HEK293 (cell line): ENCODE data around the gene TNS3.
A peak's percentile ranks its signal among the peaks of the same experiment; 100 is the strongest.

Experiments used
- CTCF ChIA-PET: fragments of 350-600 bp; formaldehyde crosslinking; extraction: SDS; loops from one replicate; lab custom pipeline; 2021; ENCODE audit warnings: antibody characterized with exemption; lab: Yijun Ruan, JAX
- POLR2A ChIA-PET: fragments of 300-600 bp; formaldehyde crosslinking; extraction: SDS; loops from one replicate; lab custom pipeline; 2020; ENCODE audit warnings: antibody characterized with exemption, inconsistent platforms; lab: Yijun Ruan, JAX
- H3K27ac ChIP-seq: fragments of 200-500 bp; sonication (Bioruptor generic); 2 replicates; pipeline ENCODE4 v1.5.1; 2014; ENCODE audit warnings: low read depth, low read length, control low read depth, inconsistent platforms; ENCODE audit errors: extremely low read depth
- H3K36me3 ChIP-seq, 2 experiments: fragments of 200-500 bp in 1 of 2; sonication (Bioruptor generic) in 1 of 2; 1 replicate in 1 of 2; 2 replicates in 1 of 2; pipeline ENCODE4 v1.5.1; 2014 to 2017; ENCODE audit warnings: inconsistent platforms in 2 of 2, low read length in 2 of 2; ENCODE audit not compliant: control insufficient read depth in 2 of 2, insufficient read depth in 1 of 2
- H3K4me1 ChIP-seq: fragments of 200-500 bp; sonication (Bioruptor generic); 2 replicates; pipeline ENCODE4 v1.5.1; 2014; ENCODE audit warnings: mild to moderate bottlenecking, low read length, inconsistent platforms; ENCODE audit not compliant: control insufficient read depth, insufficient read depth
- H3K4me3 ChIP-seq: 2 replicates; pipeline ENCODE4 v1.5.1; 2011; ENCODE audit warnings: low read depth, mild to moderate bottlenecking, control low read depth, low read length, moderate library complexity
- H3K9me3 ChIP-seq: fragments of 200-500 bp; sonication (Bioruptor generic); 2 replicates; pipeline ENCODE4 v1.5.1; 2014; ENCODE audit warnings: low read depth, low read length, inconsistent platforms; ENCODE audit not compliant: control insufficient read depth, insufficient read depth
- ATF2 ChIP-seq: fragments of 450-650 bp; formaldehyde crosslinking; IDR thresholded peaks from 2 replicates; pipeline ENCODE4 v1.5.1; 2016; ENCODE audit warnings: missing biosample characterization, missing genetic modification characterization, low read depth
- EGR2 ChIP-seq: fragments of 450-650 bp; formaldehyde crosslinking; IDR thresholded peaks from 2 replicates; pipeline ENCODE4 v1.5.1; 2016; ENCODE audit warnings: low read depth, missing biosample characterization, missing genetic modification characterization
- FEZF1 ChIP-seq: fragments of 450-650 bp; formaldehyde crosslinking; IDR thresholded peaks from 2 replicates; pipeline ENCODE4 v1.5.1; 2016; ENCODE audit warnings: missing biosample characterization, missing genetic modification characterization
- KLF1 ChIP-seq: fragments of 450-650 bp; formaldehyde crosslinking; IDR thresholded peaks from 2 replicates; pipeline ENCODE4 v1.5.1; 2016; ENCODE audit warnings: missing biosample characterization, missing genetic modification characterization
- KLF9 ChIP-seq: fragments of 450-650 bp; formaldehyde crosslinking; IDR thresholded peaks from 2 replicates; pipeline ENCODE4 v1.5.1; 2016; ENCODE audit warnings: missing biosample characterization, missing genetic modification characterization, low read depth
- OVOL3 ChIP-seq: fragments of 450-650 bp; formaldehyde crosslinking; IDR thresholded peaks from 2 replicates; pipeline ENCODE4 v1.5.1; 2016; ENCODE audit warnings: missing biosample characterization, missing genetic modification characterization
- REPIN1 ChIP-seq: fragments of 450-650 bp; formaldehyde crosslinking; IDR thresholded peaks from 2 replicates; pipeline ENCODE4 v1.5.1; 2017; ENCODE audit warnings: missing biosample characterization, missing genetic modification characterization, low read depth
- SCRT2 ChIP-seq: fragments of 450-650 bp; formaldehyde crosslinking; IDR thresholded peaks from 2 replicates; pipeline ENCODE4 v1.5.1; 2016; ENCODE audit warnings: missing biosample characterization, missing genetic modification characterization
- SP7 ChIP-seq: fragments of 450-650 bp; formaldehyde crosslinking; IDR thresholded peaks from 2 replicates; pipeline ENCODE4 v1.5.1; 2016; ENCODE audit warnings: missing biosample characterization, missing genetic modification characterization
- WT1 ChIP-seq: fragments of 450-650 bp; formaldehyde crosslinking; IDR thresholded peaks from 2 replicates; pipeline ENCODE4 v1.5.1; 2016; ENCODE audit warnings: missing biosample characterization, missing genetic modification characterization
- ZBTB21 ChIP-seq: fragments of 450-650 bp; formaldehyde crosslinking; IDR thresholded peaks from 2 replicates; pipeline ENCODE4 v1.5.1; 2017; ENCODE audit warnings: missing biosample characterization, missing genetic modification characterization
- ZBTB8A ChIP-seq: fragments of 450-650 bp; formaldehyde crosslinking; IDR thresholded peaks from 2 replicates; pipeline ENCODE4 v1.5.1; 2016; ENCODE audit warnings: missing biosample characterization, missing genetic modification characterization
- ZIC2 ChIP-seq: fragments of 450-650 bp; formaldehyde crosslinking; IDR thresholded peaks from 2 replicates; pipeline ENCODE4 v1.5.1; 2016; ENCODE audit warnings: missing biosample characterization, missing genetic modification characterization
- ZNF10 ChIP-seq: fragments of 450-650 bp; formaldehyde crosslinking; IDR thresholded peaks from 2 replicates; pipeline ENCODE4 v1.5.1; 2017; ENCODE audit warnings: missing biosample characterization, missing genetic modification characterization
- ZNF155 ChIP-seq: fragments of 450-650 bp; formaldehyde crosslinking; IDR thresholded peaks from 2 replicates; pipeline ENCODE4 v1.5.1; 2016; ENCODE audit warnings: missing biosample characterization, missing genetic modification characterization
- ZNF174 ChIP-seq: fragments of 450-650 bp; formaldehyde crosslinking; IDR thresholded peaks from 2 replicates; pipeline ENCODE4 v1.5.0; 2017; ENCODE audit warnings: missing biosample characterization, mild to moderate bottlenecking, missing genetic modification characterization
- ZNF2 ChIP-seq: fragments of 450-650 bp; formaldehyde crosslinking; IDR thresholded peaks from 2 replicates; pipeline ENCODE4 v1.5.1; 2016; ENCODE audit warnings: missing biosample characterization, missing genetic modification characterization
- ZNF248 ChIP-seq: fragments of 450-650 bp; formaldehyde crosslinking; IDR thresholded peaks from 2 replicates; pipeline ENCODE4 v1.5.1; 2017; ENCODE audit warnings: missing biosample characterization, missing genetic modification characterization
- ZNF341 ChIP-seq: fragments of 450-650 bp; formaldehyde crosslinking; IDR thresholded peaks from 2 replicates; pipeline ENCODE4; 2016; ENCODE audit warnings: low read depth, missing biosample characterization, missing genetic modification characterization
- ZNF350 ChIP-seq: fragments of 450-650 bp; formaldehyde crosslinking; IDR thresholded peaks from 2 replicates; pipeline ENCODE4 v1.5.0; 2017; ENCODE audit warnings: missing biosample characterization, mild to moderate bottlenecking, missing genetic modification characterization
- ZNF433 ChIP-seq: fragments of 450-650 bp; formaldehyde crosslinking; IDR thresholded peaks from 2 replicates; pipeline ENCODE4 v1.5.1; 2016; ENCODE audit warnings: missing biosample characterization, missing genetic modification characterization, low read depth
- ZNF514 ChIP-seq: fragments of 450-650 bp; formaldehyde crosslinking; IDR thresholded peaks from 2 replicates; pipeline ENCODE4 v1.5.1; 2016; ENCODE audit warnings: missing biosample characterization, missing genetic modification characterization
- ZNF530 ChIP-seq: fragments of 450-650 bp; formaldehyde crosslinking; IDR thresholded peaks from 2 replicates; pipeline ENCODE4 v1.5.1; 2016; ENCODE audit warnings: low read depth, missing biosample characterization, missing genetic modification characterization
- ZNF571 ChIP-seq: fragments of 450-650 bp; formaldehyde crosslinking; IDR thresholded peaks from 2 replicates; pipeline ENCODE4 v1.5.0; 2017; ENCODE audit warnings: missing biosample characterization, missing genetic modification characterization
- ZNF660 ChIP-seq: fragments of 450-650 bp; IDR thresholded peaks from 2 replicates; pipeline ENCODE4 v1.5.1; 2018; ENCODE audit warnings: missing biosample characterization, mild to moderate bottlenecking, missing genetic modification characterization
- ZNF664 ChIP-seq: fragments of 450-650 bp; formaldehyde crosslinking; IDR thresholded peaks from 2 replicates; pipeline ENCODE4 v1.5.1; 2016; ENCODE audit warnings: missing biosample characterization, missing genetic modification characterization
- ZNF707 ChIP-seq: fragments of 450-650 bp; formaldehyde crosslinking; IDR thresholded peaks from 2 replicates; pipeline ENCODE4 v1.5.1; 2016; ENCODE audit warnings: missing biosample characterization, missing genetic modification characterization
- ZXDB ChIP-seq: fragments of 450-650 bp; formaldehyde crosslinking; IDR thresholded peaks from 2 replicates; pipeline ENCODE4 v1.5.1; 2016; ENCODE audit warnings: missing biosample characterization, missing genetic modification characterization
- TF ChIP-seq, protein P1 (sequence below): fragments of 450-650 bp; formaldehyde crosslinking; IDR thresholded peaks from 2 replicates; pipeline ENCODE4 v1.5.1; 2016; ENCODE audit warnings: missing biosample characterization, missing genetic modification characterization
- TF ChIP-seq, protein P2 (sequence below): fragments of 450-650 bp; formaldehyde crosslinking; IDR thresholded peaks from 2 replicates; pipeline ENCODE4; 2016; ENCODE audit warnings: missing biosample characterization, missing genetic modification characterization
- TF ChIP-seq, protein P3 (sequence below): fragments of 450-650 bp; formaldehyde crosslinking; IDR thresholded peaks from 2 replicates; pipeline ENCODE4 v1.5.1; 2016; ENCODE audit warnings: missing biosample characterization, missing genetic modification characterization

The TNS3 gene

DNA sequence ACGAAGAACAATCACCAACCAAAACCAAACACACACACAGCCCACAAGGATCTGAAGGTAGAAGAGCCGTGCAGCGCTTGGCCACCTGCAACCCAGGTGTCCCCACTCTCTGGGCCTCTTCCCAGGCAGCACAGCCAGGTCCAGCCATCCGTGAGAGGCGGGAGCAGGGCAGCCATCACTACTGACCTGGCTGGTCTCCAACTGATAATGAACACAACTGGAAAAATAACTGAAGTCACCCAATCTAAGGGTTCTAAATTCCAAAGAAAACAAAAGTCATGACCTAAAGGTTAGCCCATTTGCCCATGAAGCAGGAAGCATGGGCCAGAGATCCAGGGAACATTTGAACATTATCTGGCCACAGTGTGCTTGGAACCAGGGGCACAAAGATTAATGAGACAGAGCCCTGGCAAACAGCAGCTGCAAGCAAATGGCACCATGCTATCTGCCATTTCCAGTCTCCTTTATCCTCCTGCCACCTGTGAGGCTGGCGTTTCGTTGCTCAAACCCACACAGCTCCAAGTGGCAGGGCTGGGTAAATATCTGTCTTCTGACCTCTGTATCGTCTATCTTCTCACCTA, 207.9 kb downstream of the TNS3 start:
- POLR2A ChIA-PET, result no interaction called here
- H3K4me1 ChIP-seq, result peaks cover 16% of the 10 kb centered on the region
- TF ChIP-seq, protein P1, sequence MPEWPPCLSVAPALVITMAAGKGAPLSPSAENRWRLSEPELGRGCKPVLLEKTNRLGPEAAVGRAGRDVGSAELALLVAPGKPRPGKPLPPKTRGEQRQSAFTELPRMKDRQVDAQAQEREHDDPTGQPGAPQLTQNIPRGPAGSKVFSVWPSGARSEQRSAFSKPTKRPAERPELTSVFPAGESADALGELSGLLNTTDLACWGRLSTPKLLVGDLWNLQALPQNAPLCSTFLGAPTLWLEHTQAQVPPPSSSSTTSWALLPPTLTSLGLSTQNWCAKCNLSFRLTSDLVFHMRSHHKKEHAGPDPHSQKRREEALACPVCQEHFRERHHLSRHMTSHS (tag by site-specific recombination), result no peak
- TF ChIP-seq ZNF2 (tag by site-specific recombination) (no peak), ZNF514 (tag by site-specific recombination) (no peak), ZNF530 (no peak), ZBTB21 (no peak), FEZF1 (peak; percentile 88)
- TF ChIP-seq, protein P2, sequence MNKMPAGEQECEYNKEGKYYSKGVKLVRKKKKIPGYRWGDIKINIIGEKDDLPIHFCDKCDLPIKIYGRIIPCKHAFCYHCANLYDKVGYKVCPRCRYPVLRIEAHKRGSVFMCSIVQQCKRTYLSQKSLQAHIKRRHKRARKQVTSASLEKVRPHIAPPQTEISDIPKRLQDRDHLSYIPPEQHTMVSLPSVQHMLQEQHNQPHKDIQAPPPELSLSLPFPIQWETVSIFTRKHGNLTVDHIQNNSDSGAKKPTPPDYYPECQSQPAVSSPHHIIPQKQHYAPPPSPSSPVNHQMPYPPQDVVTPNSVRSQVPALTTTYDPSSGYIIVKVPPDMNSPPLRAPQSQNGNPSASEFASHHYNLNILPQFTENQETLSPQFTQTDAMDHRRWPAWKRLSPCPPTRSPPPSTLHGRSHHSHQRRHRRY (tag by site-specific recombination), result no peak
- no peaks in the 10 kb centered on the region for H3K36me3 ChIP-seq
- no peak overlapping the region for H3K27ac ChIP-seq
- no peak overlapping the region for H3K4me3 ChIP-seq
- CTCF ChIA-PET, result no interaction called here
- H3K9me3 ChIP-seq, result no peaks in the 10 kb centered on the region

- no peak overlapping the region for H3K27ac ChIP-seq
- TF ChIP-seq ZNF350 (tag by site-specific recombination) (no peak), ZNF10 (tag by site-specific recombination) (no peak), ZNF707 (tag by site-specific recombination) (no peak), ZNF664 (tag by site-specific recombination) (no peak), ZXDB (no peak), KLF1 (no peak), ZNF248 (tag by site-specific recombination) (no peak), SCRT2 (tag by site-specific recombination) (no peak), FEZF1 (peak; percentile 56; the same call in 1 of the 2 replicates), ZNF174 (tag by site-specific recombination) (no peak), ZNF660 (tag by site-specific recombination) (peak; percentile 82), ZNF571 (tag by site-specific recombination) (no peak), ZIC2 (peak; percentile 55; the same call in 1 of the 2 replicates), ATF2 (tag by site-specific recombination) (no peak), ZNF433 (no peak), ZBTB8A (tag by site-specific recombination) (peak; percentile 73), REPIN1 (tag by site-specific recombination) (no peak), KLF9 (no peak), EGR2 (tag by site-specific recombination) (peak; percentile 85), ZNF155 (tag by site-specific recombination) (no peak), ZNF341 (tag by site-specific recombination) (peak; percentile 29; the same call in 1 of the 2 replicates), WT1 (tag by site-specific recombination) (peak; percentile 84), OVOL3 (no peak), SP7 (tag by site-specific recombination) (peak; percentile 70)
- TF ChIP-seq, protein P3, sequence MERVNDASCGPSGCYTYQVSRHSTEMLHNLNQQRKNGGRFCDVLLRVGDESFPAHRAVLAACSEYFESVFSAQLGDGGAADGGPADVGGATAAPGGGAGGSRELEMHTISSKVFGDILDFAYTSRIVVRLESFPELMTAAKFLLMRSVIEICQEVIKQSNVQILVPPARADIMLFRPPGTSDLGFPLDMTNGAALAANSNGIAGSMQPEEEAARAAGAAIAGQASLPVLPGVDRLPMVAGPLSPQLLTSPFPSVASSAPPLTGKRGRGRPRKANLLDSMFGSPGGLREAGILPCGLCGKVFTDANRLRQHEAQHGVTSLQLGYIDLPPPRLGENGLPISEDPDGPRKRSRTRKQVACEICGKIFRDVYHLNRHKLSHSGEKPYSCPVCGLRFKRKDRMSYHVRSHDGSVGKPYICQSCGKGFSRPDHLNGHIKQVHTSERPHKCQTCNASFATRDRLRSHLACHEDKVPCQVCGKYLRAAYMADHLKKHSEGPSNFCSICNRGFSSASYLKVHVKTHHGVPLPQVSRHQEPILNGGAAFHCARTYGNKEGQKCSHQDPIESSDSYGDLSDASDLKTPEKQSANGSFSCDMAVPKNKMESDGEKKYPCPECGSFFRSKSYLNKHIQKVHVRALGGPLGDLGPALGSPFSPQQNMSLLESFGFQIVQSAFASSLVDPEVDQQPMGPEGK, result 0 out of 2 replicates have a peak, but pooled peaks have one; percentile 31
These were observed 210.1 kb downstream of the TNS3 start for GRCh38 chr7:47371733-47372368.

More at GRCh38 chr7:47371733-47372368, 210.1 kb downstream of the TNS3 start:
- POLR2A ChIA-PET, result no interaction called here
- H3K4me3 ChIP-seq, result no peak overlapping the region
- H3K4me1 ChIP-seq, result peaks cover 16% of the 10 kb centered on the region
- CTCF ChIA-PET, result no interaction called here
- H3K36me3 ChIP-seq, result no peaks in the 10 kb centered on the region
- H3K9me3 ChIP-seq, result no peaks in the 10 kb centered on the region
